Measurements from ENCODE around the gene RASSF3. TPM values are rescaled to one million over a fixed set of nuclear protein-coding genes. Genes with fewer than 3 reads are reported as not detected.

RASSF3 gene
- total RNA-seq, 1 donor = 13.8 TPM

DNA sequence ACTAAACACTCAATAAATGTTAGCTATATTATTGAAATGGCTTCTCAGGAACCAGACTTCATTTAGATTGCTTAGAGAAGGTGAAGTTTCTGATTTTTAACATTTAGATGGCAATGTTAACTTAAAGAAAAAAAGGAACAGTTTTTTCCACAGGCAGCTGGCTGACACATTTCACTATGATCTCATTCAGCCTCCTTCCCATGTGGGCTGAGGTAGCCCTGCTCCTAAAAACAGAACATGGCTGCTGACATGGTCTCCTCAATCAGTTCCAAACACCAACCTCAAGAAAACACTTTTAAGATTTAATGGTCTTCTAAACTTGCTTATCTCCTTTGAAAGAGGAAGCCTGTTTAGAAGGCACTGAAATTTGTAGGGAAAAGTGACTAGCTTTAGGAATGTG is 125.1 kb downstream of the RASSF3 start:
- H4K20me1 ChIP-seq (ENCODE audit: insufficient read depth, low read length) = peaks cover 3% of the 10 kb centered on the region
- no peaks in the 10 kb centered on the region for H3K9me3 ChIP-seq (ENCODE audit: low read depth, low read length)
- no peaks in the 10 kb centered on the region for H3K79me2 ChIP-seq (ENCODE audit: insufficient read depth, low read length)
- H2AFZ ChIP-seq (ENCODE audit: low read length) = peak overlapping the region; percentile 29
- DNase-seq (ENCODE audit: insufficient read length, low spot score, missing footprints) = no peak
- H3K36me3 ChIP-seq (ENCODE audit: insufficient read depth, low read length) = peaks cover 21% of the 10 kb centered on the region
- TF ChIP-seq, protein P1, sequence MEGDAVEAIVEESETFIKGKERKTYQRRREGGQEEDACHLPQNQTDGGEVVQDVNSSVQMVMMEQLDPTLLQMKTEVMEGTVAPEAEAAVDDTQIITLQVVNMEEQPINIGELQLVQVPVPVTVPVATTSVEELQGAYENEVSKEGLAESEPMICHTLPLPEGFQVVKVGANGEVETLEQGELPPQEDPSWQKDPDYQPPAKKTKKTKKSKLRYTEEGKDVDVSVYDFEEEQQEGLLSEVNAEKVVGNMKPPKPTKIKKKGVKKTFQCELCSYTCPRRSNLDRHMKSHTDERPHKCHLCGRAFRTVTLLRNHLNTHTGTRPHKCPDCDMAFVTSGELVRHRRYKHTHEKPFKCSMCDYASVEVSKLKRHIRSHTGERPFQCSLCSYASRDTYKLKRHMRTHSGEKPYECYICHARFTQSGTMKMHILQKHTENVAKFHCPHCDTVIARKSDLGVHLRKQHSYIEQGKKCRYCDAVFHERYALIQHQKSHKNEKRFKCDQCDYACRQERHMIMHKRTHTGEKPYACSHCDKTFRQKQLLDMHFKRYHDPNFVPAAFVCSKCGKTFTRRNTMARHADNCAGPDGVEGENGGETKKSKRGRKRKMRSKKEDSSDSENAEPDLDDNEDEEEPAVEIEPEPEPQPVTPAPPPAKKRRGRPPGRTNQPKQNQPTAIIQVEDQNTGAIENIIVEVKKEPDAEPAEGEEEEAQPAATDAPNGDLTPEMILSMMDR (IDR thresholded peaks at IDR 0.05; ENCODE audit: extremely low read depth, low read depth, low read length) = no peak
- H3K4me3 ChIP-seq (ENCODE audit: insufficient read depth, low read length) = no peak overlapping the region
- peaks cover 11% of the 10 kb centered on the region for H3K4me1 ChIP-seq (ENCODE audit: insufficient read depth, low read length)
- H3K4me2 ChIP-seq (ENCODE audit: insufficient read depth, low read length) = no peak overlapping the region
- H3K27ac ChIP-seq (ENCODE audit: low read depth, low read length) = no peak overlapping the region
- no peaks in the 10 kb centered on the region for H3K27me3 ChIP-seq (ENCODE audit: insufficient read depth, low read length)

DNA sequence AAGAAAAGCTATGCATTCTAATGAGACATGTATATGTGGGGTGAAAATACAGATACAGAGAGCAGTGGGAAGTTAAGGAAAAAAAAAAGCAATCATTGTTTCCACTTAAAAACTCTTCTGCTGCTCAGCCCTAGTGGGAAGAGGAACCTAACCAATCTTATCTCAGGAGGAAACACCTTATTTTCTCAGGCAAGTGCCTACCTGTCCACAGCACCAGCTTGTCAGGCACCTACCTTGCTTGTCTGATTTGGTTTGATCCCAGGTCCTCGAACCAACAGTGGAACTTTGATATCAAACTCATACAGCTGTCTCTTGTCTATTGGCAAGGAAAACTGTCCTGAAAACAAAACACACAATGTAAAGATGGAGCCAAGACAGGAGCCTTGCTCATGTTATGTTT is 126.5 kb downstream of the RASSF3 start:
- no peaks in the 10 kb centered on the region for H3K9me3 ChIP-seq (ENCODE audit: low read depth, low read length)
- no peak overlapping the region for H3K4me3 ChIP-seq (ENCODE audit: insufficient read depth, low read length)
- TF ChIP-seq, protein P1 (IDR thresholded peaks at IDR 0.05; ENCODE audit: extremely low read depth, low read depth, low read length) = no peak
- H3K36me3 ChIP-seq (ENCODE audit: insufficient read depth, low read length) = peaks cover 24% of the 10 kb centered on the region
- H4K20me1 ChIP-seq (ENCODE audit: insufficient read depth, low read length) = peaks cover 3% of the 10 kb centered on the region
- no peaks in the 10 kb centered on the region for H3K27me3 ChIP-seq (ENCODE audit: insufficient read depth, low read length)
- H3K4me1 ChIP-seq (ENCODE audit: insufficient read depth, low read length) = peaks cover 11% of the 10 kb centered on the region
- H3K4me2 ChIP-seq (ENCODE audit: insufficient read depth, low read length) = no peak overlapping the region
- no peak for DNase-seq (ENCODE audit: insufficient read length, low spot score, missing footprints)
- H3K27ac ChIP-seq (ENCODE audit: low read depth, low read length) = no peak overlapping the region
- no peak overlapping the region for H2AFZ ChIP-seq (ENCODE audit: low read length)
- H3K79me2 ChIP-seq (ENCODE audit: insufficient read depth, low read length) = no peaks in the 10 kb centered on the region

DNA sequence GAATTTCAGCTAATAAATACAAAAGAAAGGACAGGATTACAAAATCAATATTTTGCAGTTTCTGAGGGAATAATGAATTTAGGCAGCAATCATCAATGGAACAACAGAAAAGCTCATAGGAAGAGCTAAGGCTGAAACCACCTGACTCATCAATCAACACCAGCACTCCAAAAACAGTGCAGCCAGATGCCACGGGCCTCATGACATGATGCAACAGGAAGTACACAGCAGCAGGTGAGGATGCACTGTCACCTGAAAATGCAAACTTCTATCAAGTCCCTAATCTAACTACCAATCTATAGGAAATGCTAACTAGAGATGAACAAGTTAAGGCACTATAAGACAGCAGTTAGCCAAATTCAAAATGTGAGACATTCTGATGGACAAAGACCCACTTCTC is 127.2 kb downstream of the RASSF3 start:
- no peak overlapping the region for H3K27ac ChIP-seq (ENCODE audit: low read depth, low read length)
- TF ChIP-seq, protein P1 (IDR thresholded peaks at IDR 0.05; ENCODE audit: extremely low read depth, low read depth, low read length) = no peak
- H4K20me1 ChIP-seq (ENCODE audit: insufficient read depth, low read length) = peaks cover 3% of the 10 kb centered on the region
- no peak for DNase-seq (ENCODE audit: insufficient read length, low spot score, missing footprints)
- H3K79me2 ChIP-seq (ENCODE audit: insufficient read depth, low read length) = no peaks in the 10 kb centered on the region
- peaks cover 11% of the 10 kb centered on the region for H3K4me1 ChIP-seq (ENCODE audit: insufficient read depth, low read length)
- no peaks in the 10 kb centered on the region for H3K9me3 ChIP-seq (ENCODE audit: low read depth, low read length)
- H3K36me3 ChIP-seq (ENCODE audit: insufficient read depth, low read length) = peaks cover 28% of the 10 kb centered on the region
- no peaks in the 10 kb centered on the region for H3K27me3 ChIP-seq (ENCODE audit: insufficient read depth, low read length)
- H2AFZ ChIP-seq (ENCODE audit: low read length) = no peak overlapping the region
- H3K4me3 ChIP-seq (ENCODE audit: insufficient read depth, low read length) = no peak overlapping the region
- no peak overlapping the region for H3K4me2 ChIP-seq (ENCODE audit: insufficient read depth, low read length)

DNA sequence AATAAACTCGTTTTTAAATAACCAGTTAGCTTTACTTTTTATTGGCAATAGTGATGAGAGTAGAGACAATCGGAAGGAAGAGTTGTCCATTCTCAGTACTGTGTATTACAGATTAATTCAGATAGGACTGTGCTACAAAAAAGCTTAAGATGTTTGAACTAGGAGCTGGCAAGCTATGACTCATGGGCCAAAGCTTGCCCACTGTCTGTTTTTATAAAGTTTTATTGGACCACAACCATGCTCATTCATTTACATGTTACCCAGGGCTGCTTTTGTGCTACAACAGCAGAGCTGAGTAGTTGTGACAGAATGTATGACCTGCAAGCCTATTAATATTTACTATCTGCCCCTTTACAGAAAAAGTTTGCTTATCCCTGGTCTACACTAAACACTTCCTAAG is 129.5 kb downstream of the RASSF3 start:
- Histone ChIP-seq H3K36me3 (ENCODE audit: insufficient read depth, low read length) (peaks cover 45% of the 10 kb centered on the region), H3K79me2 (ENCODE audit: insufficient read depth, low read length) (no peaks in the 10 kb centered on the region), H3K4me2 (ENCODE audit: insufficient read depth, low read length) (no peak overlapping the region), H3K4me1 (ENCODE audit: insufficient read depth, low read length) (peaks cover 7% of the 10 kb centered on the region), H3K27me3 (ENCODE audit: insufficient read depth, low read length) (no peaks in the 10 kb centered on the region), H3K9me3 (ENCODE audit: low read depth, low read length) (no peaks in the 10 kb centered on the region), H2AFZ (ENCODE audit: low read length) (no peak overlapping the region), H3K4me3 (ENCODE audit: insufficient read depth, low read length) (no peak overlapping the region), H4K20me1 (ENCODE audit: insufficient read depth, low read length) (no peaks in the 10 kb centered on the region), H3K27ac (ENCODE audit: low read depth, low read length) (no peak overlapping the region)
- TF ChIP-seq, protein P1 (IDR thresholded peaks at IDR 0.05; ENCODE audit: extremely low read depth, low read depth, low read length) = no peak
- no peak for DNase-seq (ENCODE audit: insufficient read length, low spot score, missing footprints)

Measured in osteoblast (primary cell).